Endothelial cell of umbilical vein (primary cell): ENCODE data around the gene HIVEP3. TPM values are rescaled to one million over a fixed set of nuclear protein-coding genes. Genes with fewer than 3 reads are reported as not detected.

Source experiments
- BruUV-seq: library from RNA; stranded (reverse); fragments of 400-500 nt; replicated peaks from 2 replicates; lab custom pipeline; 2021; lab: Mats Ljungman, UMichigan
- CTCF ChIA-PET: fragments of 300-600, 350-600 bp; sonication (Branson Sonifier 250); formaldehyde crosslinking; loops from one replicate; lab custom pipeline; 2021; ENCODE audit warnings: antibody characterized with exemption, inconsistent platforms; lab: Charles Lee
- POLR2A ChIA-PET: fragments of 300-600, 350-600 bp; sonication (Branson Sonifier 250); formaldehyde crosslinking; loops from one replicate; lab custom pipeline; 2021; ENCODE audit warnings: antibody characterized with exemption, inconsistent platforms; lab: Charles Lee
- DNase-seq: peaks from one replicate; pipeline ENCODE4 v3.0.0-alpha.2; 2011; ENCODE audit warnings: low read depth, low spot score
- FAIRE-seq: peaks from 2 replicates; lab custom pipeline; 2011; peaks lifted over from hg19 to GRCh38; lab: Jason Lieb, UNC
- H2AFZ ChIP-seq: 2 replicates; pipeline ENCODE4 v1.6.0; 2012; ENCODE audit warnings: low read depth, low read length, control low read depth, inconsistent platforms
- H3K27ac ChIP-seq: 2 replicates; pipeline ENCODE4 v1.5.1; 2011; ENCODE audit warnings: low read depth, mild to moderate bottlenecking, control low read depth, low read length, moderate library complexity; ENCODE audit not compliant: insufficient read depth
- H3K27me3 ChIP-seq, 2 experiments: 2 replicates each; pipeline versions ENCODE4 v1.6.0 to v1.6.1; 2011; ENCODE audit warnings: low read length in 2 of 2, mixed read lengths in 1 of 2; ENCODE audit not compliant: control insufficient read depth in 2 of 2, insufficient read depth in 2 of 2
- H3K36me3 ChIP-seq, 2 experiments: 2 replicates in 1 of 2; 3 replicates in 1 of 2; pipeline ENCODE4 v1.5.1; 2011; ENCODE audit warnings: low read length in 2 of 2, mild to moderate bottlenecking in 1 of 2, moderate library complexity in 1 of 2; ENCODE audit not compliant: control insufficient read depth in 2 of 2, insufficient read depth in 2 of 2; ENCODE audit errors: extremely low read depth in 1 of 2
- H3K4me1 ChIP-seq: 3 replicates; pipeline ENCODE4 v1.5.1; 2011; ENCODE audit warnings: mild to moderate bottlenecking, low read length; ENCODE audit not compliant: control insufficient read depth, insufficient read depth; ENCODE audit errors: extremely low read depth
- H3K4me2 ChIP-seq: 2 replicates; pipeline ENCODE4 v1.6.1; 2011; ENCODE audit warnings: low read length, control low read depth, mixed read lengths; ENCODE audit not compliant: insufficient read depth
- H3K4me3 ChIP-seq, 3 experiments: fragments of 200-600 bp in 1 of 3; sonication (generic), shearing (Covaris generic) in 1 of 3; replicated peaks in 1 of 3; 2 replicates each; pipeline ENCODE4 v1.5.1; 2011 to 2016; ENCODE audit warnings: control low read depth in 3 of 3, low read length in 3 of 3, mild to moderate bottlenecking in 2 of 3, inconsistent platforms in 1 of 3, low read depth in 1 of 3, moderate library complexity in 1 of 3; ENCODE audit not compliant: insufficient read depth in 1 of 3
- H3K79me2 ChIP-seq: 2 replicates; pipeline ENCODE4 v1.6.0; 2012; ENCODE audit warnings: low read length, inconsistent platforms; ENCODE audit not compliant: control insufficient read depth, insufficient read depth
- H3K9ac ChIP-seq: replicated peaks from 2 replicates; pipeline ENCODE3; 2011; ENCODE audit warnings: low read length, control low read depth; ENCODE audit not compliant: insufficient read depth; ENCODE audit errors: extremely low read depth
- H3K9me1 ChIP-seq: replicated peaks from 3 replicates; pipeline ENCODE4 v1.6.0; 2011; ENCODE audit warnings: mild to moderate bottlenecking, low read length; ENCODE audit not compliant: control insufficient read depth, insufficient read depth; ENCODE audit errors: extremely low read depth
- H3K9me3 ChIP-seq: replicated peaks from 2 replicates; pipeline ENCODE4 v1.5.1; 2012; ENCODE audit warnings: low read length, inconsistent platforms; ENCODE audit not compliant: control insufficient read depth, insufficient read depth
- H4K20me1 ChIP-seq: replicated peaks from 2 replicates; pipeline ENCODE3; 2011; ENCODE audit warnings: mild to moderate bottlenecking, low read length; ENCODE audit not compliant: control insufficient read depth, insufficient read depth; ENCODE audit errors: extremely low read depth
- CTCF ChIP-seq, 2 donors: IDR thresholded peaks; 1 replicate in 1 of 2; 2 replicates in 1 of 2; pipeline ENCODE4 v1.5.1; 2011; ENCODE audit warnings: low read length in 2 of 2, mild to moderate bottlenecking in 2 of 2, moderate library complexity in 2 of 2, control low read depth in 1 of 2, inconsistent platforms in 1 of 2, low read depth in 1 of 2; ENCODE audit not compliant: insufficient read depth in 1 of 2; ENCODE audit errors: extremely low read depth in 1 of 2
- EZH2 ChIP-seq: IDR thresholded peaks from 2 replicates; pipeline ENCODE4 v1.6.1; 2012; ENCODE audit warnings: borderline replicate concordance, low read depth, mild to moderate bottlenecking, moderate library complexity, low read length, inconsistent platforms; ENCODE audit not compliant: severe bottlenecking
- FOS ChIP-seq: IDR thresholded peaks from 2 replicates; pipeline ENCODE4 v1.6.1; 2011; ENCODE audit warnings: mild to moderate bottlenecking, low read length, moderate library complexity, borderline replicate concordance; ENCODE audit not compliant: insufficient read depth
- GATA2 ChIP-seq: IDR thresholded peaks from 2 replicates; pipeline ENCODE4 v1.7.0; 2011; ENCODE audit warnings: low read depth, mild to moderate bottlenecking, moderate library complexity, mixed read lengths, low read length; ENCODE audit not compliant: insufficient read length, insufficient read depth
- JUN ChIP-seq: IDR thresholded peaks from 2 replicates; pipeline ENCODE4 v1.6.1; 2011; ENCODE audit warnings: borderline replicate concordance, low read depth; ENCODE audit not compliant: insufficient read length, insufficient read depth
- MAX ChIP-seq: IDR thresholded peaks from 2 replicates; pipeline ENCODE4 v1.6.1; 2011; ENCODE audit not compliant: insufficient read depth, insufficient read length
- MYC ChIP-seq: IDR thresholded peaks from one replicate; pipeline ENCODE4 v1.6.1; 2011; ENCODE audit warnings: mild to moderate bottlenecking, low read depth, low read length
- POLR2A ChIP-seq: IDR thresholded peaks from 2 replicates; pipeline ENCODE4 v1.6.1; 2012; ENCODE audit warnings: low read depth, mild to moderate bottlenecking, control low read depth, low read length
- POLR2AphosphoS5 ChIP-seq: IDR thresholded peaks from 2 replicates; pipeline ENCODE4 v1.6.1; 2012; ENCODE audit warnings: low read depth, mild to moderate bottlenecking, control low read depth, low read length, moderate library complexity; ENCODE audit not compliant: insufficient read depth
- dilution Hi-C: fragments of 300-500 bp; cut with MboI; formaldehyde crosslinking; loops from one replicate; pipeline ENCODE4 v1.15.0; 2019; ENCODE audit warnings: low sequenced_read_pairs; ENCODE audit not compliant: extremely low pct_ligation_motif_present
- intact Hi-C: fragments of 100-400 bp; cut with micrococcal nuclease; formaldehyde crosslinking; loops from one replicate; pipeline ENCODE4 v1.10.0; 2022
- polyA plus RNA-seq, 4 experiments: library from polyadenylated mRNA; depleted of rRNA in 3 of 4; stranded (reverse) in 3 of 4; unstranded in 1 of 4; fragments of >200 nt; gene quantifications; 2 replicates each; pipeline versions ENCODE4 v1.2.1 to v1.2.3, GENCODE V29; 2011 to 2012; ENCODE audit warnings: missing spikeins in 1 of 4
- total RNA-seq: library from RNA; stranded (reverse); gene quantifications from 2 replicates; pipeline ENCODE4 v1.2.3, GENCODE V29; 2021

HIVEP3 gene
- total and polyA plus RNA-seq, 2 donors (not counting 3 experiments of a cell fraction or from before 2014, with no cell fraction given) = 3.4 to 4.0 TPM

GRCh38 chr1:41507110-41507720, 411.5 kb downstream of the HIVEP3 start:
- Histone ChIP-seq H3K36me3 (no peaks in the 10 kb centered on the region), H3K9me3 (no peaks in the 10 kb centered on the region), H3K4me1 (no peaks in the 10 kb centered on the region), H3K27me3 (no peaks in the 10 kb centered on the region), H3K79me2 (no peaks in the 10 kb centered on the region), H3K9me1 (no peaks in the 10 kb centered on the region), H3K9ac (no peak overlapping the region), H3K4me3 (no peak overlapping the region), H3K27ac (no peak overlapping the region), H2AFZ (no peak overlapping the region), H4K20me1 (no peaks in the 10 kb centered on the region), H3K4me2 (no peak overlapping the region)
- intact Hi-C loops = no loop called here
- no peak for DNase-seq
- BruUV-seq = no TSS peak
- CTCF ChIA-PET = interaction anchor here (2.1 kb wide), 1 partner anchor 9 kb away, joined by 9 read pairs; no protein-coding TSS in a partner anchor
- POLR2A ChIA-PET = no interaction called here
- TF ChIP-seq FOS (no peak), EZH2 (no peak), JUN (no peak), POLR2AphosphoS5 (no peak), MYC (no peak), CTCF (IDR thresholded peaks at IDR 0.05; ENCODE audit: extremely low read depth in 1 of 2, insufficient read depth in 1 of 2, low read depth in 1 of 2, low read length in 2 of 2) (no peak), POLR2A (no peak), MAX (no peak), GATA2 (no peak)
- dilution Hi-C loops = no loop called here
- FAIRE-seq = no peak
